HepG2 (cell line): ENCODE data around the gene MBL2. TPM values are rescaled to one million over a fixed set of nuclear protein-coding genes. Genes with fewer than 3 reads are reported as not detected.
A peak's percentile ranks its signal among the peaks of the same experiment; 100 is the strongest.

Experiments used
- CAMTA2 ChIP-seq: sonication (generic); formaldehyde crosslinking; IDR thresholded peaks from 2 replicates; pipeline ENCODE4 v1.4.0; 2020; ENCODE audit warnings: mild to moderate bottlenecking, missing genetic modification reagents, borderline replicate concordance
- CHD4 ChIP-seq: fragments of 200-600 bp; sonication (generic); IDR thresholded peaks from 2 replicates; pipeline ENCODE4 v1.7.0; 2017; ENCODE audit warnings: mild to moderate bottlenecking, low read length, borderline replicate concordance
- CREB1 ChIP-seq, 2 experiments: fragments of 450-650 bp in 1 of 2; IDR thresholded peaks; 2 replicates each; pipeline ENCODE4 v1.6.1; 2016 to 2017; ENCODE audit warnings: control low read depth in 1 of 2, mild to moderate bottlenecking in 1 of 2, missing compliant biosample characterization in 1 of 2, missing genetic modification characterization in 1 of 2
- FOSL2 ChIP-seq: sonication (generic); formaldehyde crosslinking; IDR thresholded peaks from 2 replicates; pipeline ENCODE4 v1.4.0; 2020; ENCODE audit warnings: missing genetic modification reagents
- FOXA1 ChIP-seq, 2 experiments: fragments of 450-650 bp in 1 of 2; sonication (generic) in 1 of 2; formaldehyde crosslinking in 1 of 2; IDR thresholded peaks; 2 replicates each; pipeline versions ENCODE4 v1.4.0 to v1.6.1; 2016 to 2020; ENCODE audit warnings: missing genetic modification reagents in 1 of 2
- IRF2 ChIP-seq: IDR thresholded peaks from 2 replicates; pipeline ENCODE4 v1.6.1; 2018; ENCODE audit warnings: missing genetic modification reagents, missing compliant biosample characterization
- JARID2 ChIP-seq: sonication (generic); formaldehyde crosslinking; IDR thresholded peaks from 2 replicates; pipeline ENCODE4 v1.8.1; 2023; ENCODE audit warnings: missing genetic modification reagents, inconsistent platforms; ENCODE audit not compliant: insufficient replicate concordance
- MLXIP ChIP-seq: sonication (generic); formaldehyde crosslinking; IDR thresholded peaks from 2 replicates; pipeline ENCODE4 v1.9.0; 2021; ENCODE audit warnings: missing genetic modification reagents, borderline replicate concordance
- REL ChIP-seq: sonication (generic); formaldehyde crosslinking; conservative IDR thresholded peaks from 2 replicates; pipeline ENCODE4 v1.8.0; 2022; ENCODE audit warnings: mild to moderate bottlenecking, missing genetic modification reagents, moderate library complexity
- SAFB2 ChIP-seq: sonication (generic); formaldehyde crosslinking; IDR thresholded peaks from 2 replicates; pipeline ENCODE4 v1.5.1; 2020; ENCODE audit warnings: missing genetic modification reagents, low read depth, mild to moderate bottlenecking, borderline replicate concordance
- SETDB1 ChIP-seq: sonication (generic); formaldehyde crosslinking; IDR thresholded peaks from 2 replicates; pipeline ENCODE4 v1.5.1; 2020; ENCODE audit warnings: missing genetic modification reagents, mild to moderate bottlenecking, borderline replicate concordance
- TBX2 ChIP-seq: sonication (generic); formaldehyde crosslinking; IDR thresholded peaks from 2 replicates; pipeline ENCODE4 v1.5.0; 2020; ENCODE audit warnings: missing genetic modification reagents, mild to moderate bottlenecking, borderline replicate concordance
- YEATS2 ChIP-seq: sonication (generic); formaldehyde crosslinking; IDR thresholded peaks from 2 replicates; pipeline ENCODE4 v1.4.0; 2020; ENCODE audit warnings: missing genetic modification reagents, borderline replicate concordance
- ZBTB7B ChIP-seq: sonication (generic); formaldehyde crosslinking; IDR thresholded peaks from 2 replicates; pipeline ENCODE4 v1.4.0; 2020; ENCODE audit warnings: missing genetic modification reagents
- ZNF121 ChIP-seq: sonication (generic); formaldehyde crosslinking; IDR thresholded peaks from 2 replicates; pipeline ENCODE4 v1.5.0; 2020; ENCODE audit warnings: mild to moderate bottlenecking, missing genetic modification reagents
- ZNF362 ChIP-seq: sonication (generic); formaldehyde crosslinking; IDR thresholded peaks from 2 replicates; pipeline ENCODE4 v1.4.0; 2020; ENCODE audit warnings: missing genetic modification reagents, mild to moderate bottlenecking, borderline replicate concordance
- ZNF543 ChIP-seq: sonication (generic); formaldehyde crosslinking; IDR thresholded peaks from 2 replicates; pipeline ENCODE4 v1.4.0; 2020; ENCODE audit warnings: mild to moderate bottlenecking, missing genetic modification reagents
- ZNF839 ChIP-seq: sonication (generic); formaldehyde crosslinking; IDR thresholded peaks from 2 replicates; pipeline ENCODE4 v1.4.0; 2020; ENCODE audit warnings: missing genetic modification reagents, mild to moderate bottlenecking, borderline replicate concordance
- polyA plus RNA-seq, 8 experiments: library from polyadenylated mRNA; depleted of rRNA in 3 of 8; stranded (reverse) in 7 of 8; unstranded in 1 of 8; fragments of >200 nt; fragmentation: Illumina TruSeq in 4 of 8; extraction: Trizol in 4 of 8; gene quantifications; 2 replicates each; pipeline versions ENCODE4 v1.2.1 to v1.2.3, GENCODE V29; 2011 to 2016; ENCODE audit warnings: low read depth in 4 of 8, missing spikeins in 1 of 8, mixed read lengths in 1 of 8; ENCODE audit not compliant: insufficient read depth in 1 of 8
- total RNA-seq, 5 experiments: library from RNA; depleted of rRNA; stranded (reverse); fragments of >200 nt; fragmentation: Illumina TruSeq; extraction: Trizol; gene quantifications; 2 replicates each; pipeline ENCODE4 v1.2.3, GENCODE V29; 2016; ENCODE audit warnings: low read depth in 1 of 5
- TF ChIP-seq, protein P1 (sequence below): sonication (generic); formaldehyde crosslinking; IDR thresholded peaks from 2 replicates; pipeline ENCODE4 v1.4.0; 2020; ENCODE audit warnings: missing genetic modification reagents, mild to moderate bottlenecking, borderline replicate concordance
- TF ChIP-seq, protein P2 (sequence below): sonication (generic); formaldehyde crosslinking; IDR thresholded peaks from 2 replicates; pipeline ENCODE4 v1.5.0; 2020; ENCODE audit warnings: mild to moderate bottlenecking, low read depth, missing genetic modification reagents, borderline replicate concordance
- TF ChIP-seq, protein P3 (sequence below): IDR thresholded peaks from 2 replicates; pipeline ENCODE4 v1.6.1; 2016

MBL2 gene
- total and polyA plus RNA-seq, 2 of the 13 experiments (the other 11 are each of a cell fraction or from before 2014, with no cell fraction given), result 9.6 to 16.2 TPM

DNA sequence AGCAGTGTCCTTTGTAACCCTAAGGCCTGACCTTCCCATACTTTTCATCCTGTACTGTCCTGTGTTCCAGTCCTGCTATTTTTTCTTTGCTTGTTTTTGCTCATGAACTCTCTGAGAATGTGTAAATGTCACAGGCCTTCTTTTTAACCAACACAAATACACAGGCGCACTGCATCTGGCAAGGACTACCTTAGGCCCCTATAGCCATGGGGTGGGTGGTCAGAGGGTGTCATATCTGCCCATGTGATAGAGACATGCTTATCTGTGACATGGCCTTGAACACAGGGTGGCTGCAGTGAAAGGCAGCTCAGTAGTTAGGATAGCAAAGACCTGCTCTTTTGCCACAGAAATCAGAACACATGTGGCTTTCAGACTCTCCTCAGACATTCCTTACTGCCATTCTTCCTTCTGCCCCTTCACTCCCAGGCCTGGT lies 3.9 kb upstream of the MBL2 start (continued):
- TF ChIP-seq MLXIP (CRISPR knock-in tag) (peak; percentile 93), TBX2 (CRISPR knock-in tag) (peak; percentile 63; the same call in 1 of the 2 replicates), REL (CRISPR knock-in tag) (no peak), CREB1 (IDR thresholded peaks at IDR 0.05) (no peak), CREB1 (CRISPR knock-in tag; IDR thresholded peaks at IDR 0.05) (peak; percentile 44; the same call in 1 of the 2 replicates), YEATS2 (peak; percentile 36; the same call in 1 of the 2 replicates), FOSL2 (peak; percentile 74), ZNF839 (CRISPR knock-in tag) (no peak), JARID2 (CRISPR knock-in tag) (no peak), ZBTB7B (peak; percentile 79; the same call in 1 of the 2 replicates), SAFB2 (no peak), FOXA1 (IDR thresholded peaks at IDR 0.05) (no peak), FOXA1 (CRISPR knock-in tag; IDR thresholded peaks at IDR 0.05) (0 out of 2 replicates have a peak, but pooled peaks have one; percentile 21), CAMTA2 (no peak), SETDB1 (CRISPR knock-in tag) (no peak), ZNF362 (CRISPR knock-in tag) (peak; percentile 31; the same call in 1 of the 2 replicates), CHD4 (no peak), ZNF543 (0 out of 2 replicates have a peak, but pooled peaks have one; percentile 23), ZNF121 (peak; percentile 51; the same call in 1 of the 2 replicates), IRF2 (CRISPR knock-in tag) (peak; percentile 43; the same call in 1 of the 2 replicates)
- TF ChIP-seq, protein P1, sequence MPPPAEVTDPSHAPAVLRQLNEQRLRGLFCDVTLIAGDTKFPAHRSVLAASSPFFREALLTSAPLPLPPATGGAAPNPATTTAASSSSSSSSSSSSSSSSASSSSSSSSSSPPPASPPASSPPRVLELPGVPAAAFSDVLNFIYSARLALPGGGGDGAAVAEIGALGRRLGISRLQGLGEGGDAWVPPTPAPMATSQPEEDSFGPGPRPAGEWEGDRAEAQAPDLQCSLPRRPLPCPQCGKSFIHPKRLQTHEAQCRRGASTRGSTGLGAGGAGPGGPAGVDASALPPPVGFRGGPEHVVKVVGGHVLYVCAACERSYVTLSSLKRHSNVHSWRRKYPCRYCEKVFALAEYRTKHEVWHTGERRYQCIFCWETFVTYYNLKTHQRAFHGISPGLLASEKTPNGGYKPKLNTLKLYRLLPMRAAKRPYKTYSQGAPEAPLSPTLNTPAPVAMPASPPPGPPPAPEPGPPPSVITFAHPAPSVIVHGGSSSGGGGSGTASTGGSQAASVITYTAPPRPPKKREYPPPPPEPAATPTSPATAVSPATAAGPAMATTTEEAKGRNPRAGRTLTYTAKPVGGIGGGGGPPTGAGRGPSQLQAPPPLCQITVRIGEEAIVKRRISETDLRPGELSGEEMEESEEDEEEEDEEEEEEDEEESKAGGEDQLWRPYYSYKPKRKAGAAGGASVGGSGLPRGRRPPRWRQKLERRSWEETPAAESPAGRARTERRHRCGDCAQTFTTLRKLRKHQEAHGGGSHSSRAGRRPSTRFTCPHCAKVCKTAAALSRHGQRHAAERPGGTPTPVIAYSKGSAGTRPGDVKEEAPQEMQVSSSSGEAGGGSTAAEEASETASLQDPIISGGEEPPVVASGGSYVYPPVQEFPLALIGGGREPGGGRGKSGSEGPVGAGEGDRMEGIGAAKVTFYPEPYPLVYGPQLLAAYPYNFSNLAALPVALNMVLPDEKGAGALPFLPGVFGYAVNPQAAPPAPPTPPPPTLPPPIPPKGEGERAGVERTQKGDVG (CRISPR knock-in tag), result 0 out of 2 replicates have a peak, but pooled peaks have one; percentile 42
- TF ChIP-seq, protein P2, sequence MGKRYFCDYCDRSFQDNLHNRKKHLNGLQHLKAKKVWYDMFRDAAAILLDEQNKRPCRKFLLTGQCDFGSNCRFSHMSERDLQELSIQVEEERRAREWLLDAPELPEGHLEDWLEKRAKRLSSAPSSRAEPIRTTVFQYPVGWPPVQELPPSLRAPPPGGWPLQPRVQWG, result no peak
- TF ChIP-seq, protein P3, sequence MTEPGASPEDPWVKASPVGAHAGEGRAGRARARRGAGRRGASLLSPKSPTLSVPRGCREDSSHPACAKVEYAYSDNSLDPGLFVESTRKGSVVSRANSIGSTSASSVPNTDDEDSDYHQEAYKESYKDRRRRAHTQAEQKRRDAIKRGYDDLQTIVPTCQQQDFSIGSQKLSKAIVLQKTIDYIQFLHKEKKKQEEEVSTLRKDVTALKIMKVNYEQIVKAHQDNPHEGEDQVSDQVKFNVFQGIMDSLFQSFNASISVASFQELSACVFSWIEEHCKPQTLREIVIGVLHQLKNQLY, result peak; percentile 97
